Hematopoietic multipotent progenitor cell treated with erythropoietin and hydrocortisone succinate and interleukin-3 and kit ligand, for 8 days (in vitro differentiated cells): ENCODE results near the gene PCSK7.

Experiments
- DNase-seq: peaks from one replicate; pipeline ENCODE4 v3.0.0-alpha.2; 2015

The PCSK7 gene

DNA sequence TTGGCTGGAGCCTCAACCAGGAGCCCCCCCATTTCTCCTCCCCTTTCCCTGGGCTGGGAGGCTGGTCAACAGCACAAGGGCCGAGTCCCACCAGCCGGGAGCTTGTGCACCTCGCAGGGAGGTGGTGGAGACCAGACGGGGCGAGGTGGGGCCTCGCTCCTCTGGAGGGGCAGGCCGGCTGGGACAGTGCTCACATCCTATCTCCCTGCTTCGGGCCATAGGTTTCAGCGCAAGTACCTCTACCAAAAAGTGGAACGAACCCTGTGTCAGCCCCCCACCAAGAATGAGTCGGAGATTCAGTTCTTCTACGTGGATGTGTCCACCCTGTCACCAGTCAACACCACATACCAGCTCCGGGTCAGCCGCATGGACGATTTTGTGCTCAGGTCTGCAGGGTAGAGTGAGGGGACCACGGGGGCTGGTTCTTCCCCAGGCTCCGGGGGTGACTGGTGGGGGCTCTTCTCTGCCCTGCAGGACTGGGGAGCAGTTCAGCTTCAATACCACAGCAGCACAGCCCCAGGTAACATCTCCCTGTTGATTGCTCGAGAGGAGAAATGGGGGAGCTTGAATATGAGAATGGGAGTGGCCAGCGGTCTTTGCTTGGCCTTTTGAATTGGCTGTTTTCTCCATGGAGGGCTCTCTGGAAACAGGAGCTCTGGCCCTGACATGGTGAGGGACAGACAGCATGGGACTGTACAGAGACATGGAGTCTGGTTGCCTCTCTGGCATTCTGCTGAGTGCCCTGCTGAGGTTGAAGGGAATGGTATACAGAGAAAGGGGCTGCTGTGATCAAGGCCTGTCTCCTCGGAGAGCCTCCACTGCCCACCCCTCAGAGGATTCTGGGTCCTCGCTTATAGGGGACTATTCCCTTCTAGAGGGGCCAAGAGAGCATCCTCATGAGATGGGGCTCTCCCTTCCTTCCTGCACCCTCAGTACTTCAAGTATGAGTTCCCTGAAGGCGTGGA is 50.0 kb downstream of the PCSK7 start:
- DNase-seq = no peak

DNA sequence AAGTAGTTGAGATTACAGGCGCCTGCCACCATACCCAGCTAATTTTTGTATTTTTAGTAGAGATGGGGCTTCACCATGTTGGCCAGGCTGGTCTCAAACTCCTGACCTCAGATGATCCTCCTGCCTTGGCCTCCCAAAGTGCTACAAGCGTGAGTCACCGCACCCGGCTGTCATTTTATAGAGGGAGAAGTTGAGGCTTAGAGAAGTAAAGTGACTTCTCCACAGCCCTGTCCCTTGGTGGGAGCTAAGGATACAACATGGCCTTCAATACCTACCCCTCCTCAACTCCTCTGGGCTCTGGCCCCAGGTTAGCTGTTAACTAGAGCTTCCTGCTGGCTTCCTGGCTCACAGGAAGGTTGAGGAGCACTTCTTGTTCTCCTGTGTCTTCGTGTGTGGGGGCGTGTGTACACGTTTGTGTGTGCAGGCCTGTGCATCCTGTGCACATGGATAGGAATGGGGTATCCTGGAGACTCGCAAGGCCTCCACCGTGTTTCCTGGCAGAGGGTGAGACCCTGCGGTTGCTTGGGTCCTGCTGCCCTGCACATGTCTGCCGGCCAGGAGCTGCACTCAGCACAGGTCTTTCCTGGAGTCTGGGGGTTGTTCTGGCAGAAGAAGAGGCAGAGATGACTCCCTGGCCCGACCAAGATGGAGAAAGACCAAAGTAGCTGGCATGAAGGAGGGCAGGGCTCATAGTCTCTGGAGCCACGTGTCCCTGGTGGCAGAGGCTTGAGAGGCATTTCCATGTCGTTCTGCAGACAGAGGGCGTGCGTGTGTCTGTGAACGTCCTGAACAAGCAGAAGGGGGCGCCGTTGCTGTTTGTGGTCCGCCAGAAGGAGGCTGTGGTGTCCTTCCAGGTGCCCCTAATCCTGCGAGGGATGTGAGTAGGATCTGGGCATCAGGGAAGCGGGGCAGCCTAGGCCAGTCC is 51.0 kb downstream of the PCSK7 start:
- peak; percentile 92 for DNase-seq

DNA sequence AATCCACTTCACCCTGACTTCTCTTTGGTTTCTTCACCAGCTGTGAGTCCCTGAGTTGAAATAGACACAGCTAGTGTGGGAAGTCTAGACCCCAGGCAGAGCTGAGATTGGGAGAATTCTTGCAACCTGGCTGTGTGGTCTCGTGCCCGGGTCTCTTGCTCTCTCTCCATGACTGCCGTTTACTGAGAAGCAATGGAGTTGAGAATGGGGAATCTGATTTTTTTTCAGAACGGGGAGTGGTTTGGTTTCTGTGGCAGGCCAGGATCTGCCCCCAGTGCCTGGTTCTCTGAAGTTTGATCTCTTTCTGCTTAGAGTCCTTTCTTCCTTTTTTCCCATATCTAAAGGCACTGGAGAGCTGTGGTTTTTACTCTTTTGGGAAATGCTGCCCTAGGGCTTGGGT is 51.9 kb downstream of the PCSK7 start:
- DNase-seq = peak; percentile 43

DNA sequence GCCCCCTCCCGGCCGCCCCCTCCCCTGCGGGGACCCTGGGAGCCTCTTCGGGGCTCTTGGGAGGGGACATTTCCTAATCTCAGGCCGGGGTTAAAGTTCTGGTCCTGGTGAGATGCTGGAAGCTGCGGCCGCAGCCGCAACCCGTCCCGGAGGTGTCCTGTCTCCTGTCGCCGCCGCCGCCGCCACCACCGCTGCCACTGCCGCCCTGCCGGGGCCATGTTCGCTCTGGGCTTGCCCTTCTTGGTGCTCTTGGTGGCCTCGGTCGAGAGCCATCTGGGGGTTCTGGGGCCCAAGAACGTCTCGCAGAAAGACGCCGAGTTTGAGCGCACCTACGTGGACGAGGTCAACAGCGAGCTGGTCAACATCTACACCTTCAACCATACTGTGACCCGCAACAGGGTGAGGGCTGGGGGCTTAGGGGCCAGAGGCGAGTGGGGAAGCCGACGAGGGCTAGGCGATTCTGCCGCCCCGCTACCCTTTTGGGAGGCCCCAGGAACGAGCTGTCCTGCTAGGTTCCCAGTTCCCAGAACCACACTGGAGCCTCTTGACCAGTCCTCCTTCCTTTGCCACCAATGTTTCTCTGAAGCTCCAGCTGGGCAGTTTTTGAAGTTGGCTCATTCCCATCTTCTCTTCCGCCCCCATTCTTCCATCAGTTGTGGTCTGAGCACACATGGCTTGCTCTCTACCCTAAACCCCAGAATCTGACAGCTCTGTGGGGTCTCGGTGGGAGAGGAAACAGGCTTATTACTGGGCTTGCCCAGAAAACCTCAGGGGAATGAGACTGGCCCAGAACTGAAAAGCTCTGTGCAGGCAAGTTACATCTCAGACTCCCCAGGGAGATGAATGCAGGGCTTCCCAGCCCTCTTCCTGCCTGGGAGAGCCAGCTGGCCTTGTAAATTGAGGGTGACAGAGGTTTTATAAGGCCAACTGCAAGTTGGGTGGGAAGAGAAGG is 52.5 kb downstream of the PCSK7 start:
- no peak for DNase-seq

DNA sequence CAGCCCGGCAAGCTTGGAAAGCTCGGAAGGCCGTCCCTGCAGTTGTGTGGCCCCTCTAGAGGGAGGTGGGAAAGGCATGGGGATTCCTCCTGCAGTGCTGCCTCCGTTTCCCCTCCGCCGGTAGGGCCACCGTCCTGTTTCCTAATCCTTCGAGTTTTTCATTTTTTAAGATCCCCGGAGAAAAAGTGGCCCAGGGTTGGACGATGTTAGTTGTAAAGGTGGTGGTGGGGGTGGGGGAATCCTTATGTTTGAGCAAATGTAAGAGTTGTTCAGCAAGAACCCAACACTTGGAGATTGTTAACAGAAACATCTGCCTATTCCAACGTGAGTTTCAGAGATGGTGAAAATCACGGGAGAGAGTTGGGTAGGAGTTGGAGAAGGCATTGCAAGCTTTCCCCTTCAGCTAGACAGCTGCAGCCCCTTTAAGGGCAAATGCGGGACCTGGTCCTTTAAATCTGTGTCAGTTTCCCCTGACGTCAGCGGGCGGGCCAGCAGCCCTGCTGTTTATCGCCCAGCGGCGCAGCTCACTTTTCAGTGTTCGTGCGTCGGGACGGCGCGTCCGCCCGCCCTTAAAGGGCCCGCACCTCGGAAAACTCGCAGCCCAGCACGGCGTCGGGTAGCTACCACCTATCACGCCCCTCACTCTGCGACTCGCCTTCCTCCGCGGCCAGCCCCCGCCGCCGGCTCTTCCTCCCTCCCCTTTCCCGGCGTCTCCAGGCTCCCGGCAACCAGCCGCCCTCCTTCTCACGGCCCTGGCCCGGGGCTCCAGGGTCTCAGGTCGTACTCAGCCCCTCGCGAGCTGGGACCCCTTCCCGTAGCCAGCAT is 53.5 kb downstream of the PCSK7 start, which contains the start of gene SIDT2:
Gene SIDT2, plus strand, starts transcription at position 534 of the 825 bp plus-strand sequence. CDS start 521 bp downstream, outside the sequence.
- DNase-seq = peak; percentile 90

DNA sequence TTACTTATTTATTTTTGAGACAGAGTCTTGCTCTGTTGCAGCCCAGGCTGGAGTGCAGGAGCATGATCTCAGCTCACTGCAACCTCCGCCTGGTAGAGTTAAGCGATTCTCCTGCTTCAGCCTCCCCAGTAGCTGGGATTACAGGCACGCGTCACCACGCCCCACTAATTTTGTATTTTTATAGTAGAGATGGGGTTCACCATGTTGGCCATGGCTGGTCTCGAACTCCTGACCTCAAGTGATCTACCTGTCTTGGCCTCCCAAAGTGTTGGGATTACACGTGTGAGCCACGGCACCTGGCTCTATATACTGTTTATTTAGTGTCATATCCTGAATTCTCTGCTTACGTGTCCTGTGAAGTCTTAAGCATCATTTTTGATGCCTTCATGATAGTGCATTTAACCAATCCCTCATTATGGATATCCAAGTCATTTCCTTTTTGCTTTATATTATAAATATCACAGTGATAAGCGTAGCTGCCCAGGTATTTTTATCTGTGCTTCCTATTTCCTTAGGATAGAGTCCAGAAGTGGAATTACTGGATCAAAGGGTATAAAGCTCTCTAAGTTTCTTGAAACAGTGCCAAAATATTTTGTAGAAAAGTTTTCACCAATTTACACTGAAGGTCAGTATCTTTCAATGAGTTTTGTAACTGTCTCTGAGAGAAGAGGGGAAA is 54.2 kb downstream of the PCSK7 start:
- DNase-seq = no peak

DNA sequence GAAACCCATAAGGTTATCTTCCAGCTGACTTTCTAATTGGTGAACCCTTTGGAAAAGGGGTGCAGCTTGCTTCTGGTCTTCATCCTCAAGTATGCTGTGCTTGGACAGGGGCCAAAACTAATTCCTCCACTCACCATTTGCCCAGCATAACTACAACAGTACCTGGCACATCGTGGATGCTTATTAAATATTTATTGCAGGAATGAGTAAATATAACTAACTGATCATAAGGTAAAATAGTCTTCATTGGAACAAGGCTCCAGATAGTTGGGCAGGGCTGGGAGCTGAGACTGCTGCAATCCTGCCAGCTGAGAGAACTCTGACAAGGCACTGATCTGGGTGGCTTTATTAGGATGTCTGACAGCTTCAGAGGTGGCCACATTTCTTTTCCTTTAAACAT is 55.7 kb downstream of the PCSK7 start:
- DNase-seq = no peak

DNA sequence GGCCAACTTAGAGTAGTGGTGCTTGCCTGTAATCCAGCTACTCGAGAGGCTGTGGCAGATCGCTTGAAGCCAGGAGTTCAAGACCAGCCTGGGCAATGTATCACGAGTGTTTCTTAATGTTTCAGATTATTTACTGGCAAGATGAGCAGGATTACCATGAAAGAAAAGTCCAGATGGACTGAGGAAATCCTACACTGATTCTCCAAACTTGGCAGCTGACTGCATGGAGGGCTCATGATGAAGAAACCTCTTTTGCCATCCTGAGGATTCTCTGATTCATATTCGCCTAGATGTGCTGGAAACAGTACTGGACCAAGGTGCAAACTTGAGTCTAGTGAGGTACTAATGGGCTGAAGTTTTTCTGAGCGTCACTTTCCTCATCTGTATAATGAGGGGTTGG is 56.1 kb downstream of the PCSK7 start:
- DNase-seq = no peak

DNA sequence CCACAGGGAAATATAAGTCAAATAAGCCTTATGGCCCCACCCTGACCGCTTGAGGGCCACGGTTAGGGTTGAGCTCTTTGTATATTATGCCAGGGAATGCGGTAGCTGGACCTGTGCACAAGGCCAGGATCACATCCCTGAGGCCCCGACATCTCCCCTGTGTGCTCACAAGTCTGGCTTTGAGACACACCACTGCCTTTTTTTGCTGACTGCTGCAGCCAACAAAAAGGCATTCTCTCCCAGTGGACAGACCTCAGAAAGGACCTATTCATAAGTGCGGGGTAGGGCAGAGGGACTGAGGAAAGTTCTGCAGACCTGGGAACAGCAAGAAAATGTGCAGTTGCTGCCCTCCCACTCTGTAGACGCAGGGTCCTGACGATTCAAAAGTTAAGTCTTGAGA is 56.8 kb downstream of the PCSK7 start:
- DNase-seq = no peak

DNA sequence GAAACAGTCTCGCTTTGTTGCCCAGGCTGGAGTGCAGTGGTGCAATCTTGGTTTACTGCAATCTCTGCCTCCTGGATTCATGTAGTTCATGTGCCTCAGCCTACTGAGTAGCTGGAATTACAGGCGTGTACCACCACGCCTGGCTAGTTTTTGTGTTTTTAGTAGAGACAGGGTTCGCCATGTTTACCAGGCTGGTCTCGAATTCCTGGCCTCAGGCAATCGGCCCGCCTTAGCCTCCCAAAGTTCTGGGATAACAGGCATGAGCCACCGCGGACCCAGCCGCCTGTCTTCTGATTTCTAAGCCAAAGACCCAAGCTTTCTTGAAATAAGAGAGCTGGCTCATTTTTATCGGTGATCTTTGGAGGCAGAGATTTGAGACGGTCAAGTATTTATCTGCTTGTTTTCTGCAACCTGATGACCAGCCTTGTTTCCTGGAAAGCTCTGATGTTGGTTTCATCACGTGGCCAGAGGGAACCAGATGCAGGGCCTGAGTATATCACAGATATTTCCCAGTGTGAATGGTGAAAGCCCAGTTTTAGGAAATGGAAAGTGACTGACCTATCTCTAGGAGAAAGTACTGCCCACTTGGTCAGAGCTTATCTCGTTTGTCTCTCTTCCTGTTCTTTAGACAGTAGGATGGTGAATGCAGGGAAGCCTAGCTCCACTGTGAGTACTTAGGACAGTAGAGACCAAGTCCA is 59.0 kb downstream of the PCSK7 start:
- DNase-seq = peak; percentile 20

DNA sequence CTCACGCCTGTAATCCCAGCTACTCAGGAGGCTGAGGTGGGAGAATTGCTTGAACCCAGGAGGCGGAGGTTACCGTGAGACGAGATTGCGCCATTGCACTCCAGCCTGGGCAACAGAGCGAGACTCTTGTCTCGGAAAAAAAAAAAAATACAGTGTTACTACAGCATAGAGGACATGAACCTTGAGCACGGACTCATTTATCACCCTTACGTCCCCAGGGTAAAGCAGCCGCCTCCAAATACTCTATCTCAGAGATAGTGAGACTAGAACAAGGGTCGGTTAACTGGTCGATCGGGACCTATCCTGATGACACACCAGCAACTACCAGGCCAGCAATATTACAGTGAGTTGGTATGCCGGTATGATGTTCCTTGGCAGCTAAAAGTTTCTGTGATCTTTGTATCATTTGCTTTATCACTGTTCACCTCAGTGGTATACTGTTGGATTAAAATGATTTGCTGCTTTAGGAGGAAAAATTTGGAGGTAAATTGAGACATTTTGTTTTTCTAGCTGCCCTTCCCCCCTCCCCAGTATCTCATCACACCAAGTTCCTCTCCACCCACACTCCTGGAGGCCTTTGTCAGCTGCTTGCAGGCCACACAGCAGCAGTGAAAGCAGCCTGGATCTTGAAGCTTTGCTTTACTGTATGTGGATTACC is 60.3 kb downstream of the PCSK7 start:
- peak; percentile 63 for DNase-seq

DNA sequence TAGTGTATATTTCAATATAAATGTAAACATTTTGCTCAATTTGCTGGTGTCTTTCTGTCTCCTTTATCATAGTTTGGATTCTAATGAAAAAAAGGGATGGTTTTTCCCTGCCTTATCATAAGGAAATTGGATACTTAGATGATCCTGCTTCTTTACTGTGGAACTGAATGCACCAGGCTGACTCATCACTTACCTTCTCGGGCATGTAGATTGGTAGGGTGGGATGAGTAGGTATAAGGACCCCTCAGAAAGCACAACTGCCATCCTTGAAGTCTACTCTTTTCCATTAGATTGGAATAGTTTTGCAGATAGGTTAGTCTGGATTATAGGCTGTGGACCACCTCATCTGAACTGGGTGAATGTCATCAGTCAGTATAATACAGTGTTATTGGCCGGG is 60.9 kb downstream of the PCSK7 start:
- no peak for DNase-seq

DNA sequence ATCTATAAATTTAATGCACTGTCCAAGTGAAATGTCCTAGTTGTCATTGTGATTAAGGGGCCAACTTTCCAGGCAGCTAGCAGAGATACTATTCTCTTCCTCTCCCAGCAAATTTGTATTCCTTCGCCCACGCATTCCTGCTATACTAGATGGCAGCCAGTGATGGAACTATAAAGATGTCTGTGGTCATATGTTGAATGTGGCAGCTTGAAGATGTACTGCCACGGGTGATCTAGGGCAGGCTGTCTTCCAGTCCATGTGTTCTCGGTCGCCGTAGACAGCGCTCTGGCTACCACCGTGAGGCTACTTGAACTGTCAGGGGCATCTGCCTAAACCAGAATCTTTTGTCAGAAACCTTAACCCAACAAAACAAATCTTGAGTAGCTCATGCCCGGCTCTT is 61.7 kb downstream of the PCSK7 start:
- DNase-seq = no peak

DNA sequence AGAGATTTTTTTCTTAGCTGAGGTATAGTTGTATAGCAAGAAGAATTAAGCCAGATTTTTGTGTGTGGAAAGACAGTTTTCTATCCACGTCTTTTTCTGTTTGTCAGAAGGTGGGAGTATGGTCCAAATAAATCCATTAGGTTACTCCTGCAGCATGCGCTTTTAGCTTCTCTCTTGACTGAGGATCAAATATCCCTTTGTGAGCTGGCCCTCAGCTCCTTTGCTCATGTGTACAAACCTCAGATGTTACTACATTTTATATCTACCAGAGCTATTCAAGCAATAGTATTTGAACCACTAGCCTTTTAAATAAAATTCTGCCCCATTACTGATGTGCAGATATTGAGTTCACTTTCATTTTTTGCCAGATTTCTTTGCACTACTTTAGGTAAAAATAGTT is 62.1 kb downstream of the PCSK7 start:
- DNase-seq = no peak

DNA sequence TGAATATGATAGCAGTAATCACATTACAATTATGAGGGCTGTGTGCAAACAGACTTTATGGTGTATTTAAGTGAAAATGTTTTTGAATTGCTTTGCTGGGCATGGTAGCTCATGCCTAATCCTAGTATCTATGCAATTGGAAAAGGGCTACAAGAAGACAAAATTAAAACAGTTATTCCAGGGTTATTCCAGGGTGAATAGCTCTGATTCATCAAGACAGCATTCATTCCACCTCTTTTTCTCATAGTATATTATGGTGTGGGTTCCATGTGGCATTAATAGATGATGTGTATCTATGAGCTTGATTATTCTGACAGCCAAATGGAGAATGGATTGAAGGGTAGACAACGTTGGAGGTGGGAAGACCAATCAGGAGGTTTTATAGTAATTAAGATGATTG is 65.4 kb downstream of the PCSK7 start:
- no peak for DNase-seq

DNA sequence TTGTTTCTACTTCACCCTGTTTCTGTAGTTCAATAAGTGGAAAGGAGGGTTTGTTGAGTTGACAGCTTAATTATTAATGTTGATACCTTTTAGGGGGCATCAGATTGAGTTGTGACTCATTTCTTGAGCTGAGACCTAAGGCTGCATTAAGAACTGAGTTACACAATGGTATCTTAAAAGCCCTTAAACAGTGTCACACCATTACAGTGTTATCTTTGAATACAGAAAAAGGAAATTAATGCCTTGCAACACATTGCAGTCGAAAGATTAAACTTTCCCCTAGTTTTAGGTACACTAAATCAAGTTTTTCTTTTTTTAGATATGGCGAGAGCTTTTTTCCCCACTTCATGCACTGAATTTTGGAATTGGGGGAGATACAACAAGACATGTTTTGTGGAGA is 71.0 kb downstream of the PCSK7 start:
- peak; percentile 67 for DNase-seq

DNA sequence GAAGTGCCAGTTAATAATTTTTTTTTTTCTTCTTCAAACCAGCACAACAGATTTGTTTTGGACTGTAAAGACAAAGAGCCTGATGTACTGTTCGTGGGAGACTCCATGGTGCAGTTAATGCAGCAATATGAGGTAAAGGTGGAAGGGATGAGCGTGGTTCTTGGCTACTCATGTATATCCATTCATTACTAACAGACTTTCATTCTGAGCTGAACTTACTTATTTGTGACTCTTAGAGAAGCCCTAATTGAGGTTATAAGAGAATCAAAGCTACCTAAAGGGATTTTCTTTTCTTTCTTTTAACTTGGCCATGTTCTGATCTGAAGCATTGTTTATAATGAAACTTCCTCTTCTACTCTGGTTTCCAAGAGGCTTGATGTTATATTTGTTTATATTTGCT is 72.0 kb downstream of the PCSK7 start:
- no peak for DNase-seq

DNA sequence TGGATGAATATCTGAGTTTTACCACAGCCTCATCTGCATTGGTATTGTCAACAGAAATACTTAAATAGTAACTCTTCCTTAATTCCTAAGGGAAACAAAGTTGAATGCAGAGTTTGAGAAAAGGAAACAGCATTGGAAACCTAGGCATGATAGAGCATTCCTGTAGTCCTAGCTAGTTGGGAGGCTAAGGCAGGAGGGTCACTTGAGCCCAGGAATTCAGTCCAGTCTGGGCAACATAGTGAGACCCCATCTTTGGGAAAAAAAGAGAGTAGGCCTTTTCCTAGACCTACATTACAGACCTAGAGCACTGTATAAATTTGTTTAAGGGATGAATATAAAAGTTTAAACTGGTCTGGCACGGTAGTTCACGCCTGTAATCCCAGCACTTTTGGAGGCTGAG is 74.4 kb downstream of the PCSK7 start:
- DNase-seq = no peak

DNA sequence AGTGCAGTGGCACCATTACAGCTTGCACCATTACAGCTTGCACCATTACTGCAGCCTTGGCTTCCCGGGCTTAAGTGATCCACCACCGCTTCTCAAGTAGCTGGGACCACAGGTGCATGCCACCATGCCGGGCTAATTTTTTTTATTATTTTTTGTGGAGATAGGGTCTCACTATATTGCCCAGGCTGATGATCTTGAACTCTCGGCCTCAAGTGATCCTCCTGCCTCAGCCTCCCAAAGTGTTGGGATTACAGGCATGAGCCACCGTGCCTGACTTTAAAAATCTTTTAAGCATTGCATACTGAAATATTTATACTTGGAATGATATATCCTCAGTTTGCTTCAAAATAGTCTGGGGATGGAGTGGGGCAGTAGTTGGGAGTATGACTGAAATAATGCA is 77.4 kb downstream of the PCSK7 start:
- DNase-seq = no peak
